Osteocyte (in vitro differentiated cells): ENCODE results near the gene CD302. TPM values are rescaled to one million over a fixed set of nuclear protein-coding genes. Genes with fewer than 3 reads are reported as not detected.
"Not testable (repeated sequence)": the region's sequence is repeated elsewhere in the genome, so short reads cannot be mapped to it uniquely, and the experiment has no call there.

Source experiments
- DNase-seq: peaks from one replicate; pipeline ENCODE4 v3.0.0; 2021; ENCODE audit warnings: mixed read lengths; ENCODE audit not compliant: unreplicated experiment; ENCODE audit errors: extremely low spot score
- H3K27ac Mint-ChIP-seq: one replicate; pipeline ENCODE4 v1.8.0; 2021; ENCODE audit warnings: mild to moderate bottlenecking, mixed read lengths; ENCODE audit not compliant: unreplicated experiment
- H3K27me3 Mint-ChIP-seq: one replicate; pipeline ENCODE4 v1.8.0; 2021; ENCODE audit warnings: mixed read lengths; ENCODE audit not compliant: unreplicated experiment
- H3K36me3 Mint-ChIP-seq: one replicate; pipeline ENCODE4 v1.8.0; 2021; ENCODE audit warnings: mixed read lengths; ENCODE audit not compliant: unreplicated experiment
- H3K4me1 Mint-ChIP-seq: one replicate; pipeline ENCODE4 v1.8.0; 2021; ENCODE audit warnings: mixed read lengths; ENCODE audit not compliant: unreplicated experiment
- H3K4me3 Mint-ChIP-seq: one replicate; pipeline ENCODE4 v1.8.0; 2021; ENCODE audit warnings: mild to moderate bottlenecking, moderate library complexity, mixed read lengths; ENCODE audit not compliant: unreplicated experiment
- H3K9me3 Mint-ChIP-seq: one replicate; pipeline ENCODE4 v1.8.0; 2021; ENCODE audit warnings: mixed read lengths; ENCODE audit not compliant: unreplicated experiment
- total RNA-seq: library from RNA; stranded (reverse); gene quantifications from 2 replicates; pipeline ENCODE4 v1.2.1, GENCODE V29; 2021
- TF ChIP-seq, protein P1 (sequence below): fragments of 200-600 bp; sonication (generic); IDR thresholded peaks from 2 replicates; pipeline ENCODE4 v1.5.0; 2021; ENCODE audit warnings: antibody characterized with exemption, mild to moderate bottlenecking, moderate library complexity

CD302 gene
- total RNA-seq, 1 donor from 2014 or later = 19.3 TPM

DNA sequence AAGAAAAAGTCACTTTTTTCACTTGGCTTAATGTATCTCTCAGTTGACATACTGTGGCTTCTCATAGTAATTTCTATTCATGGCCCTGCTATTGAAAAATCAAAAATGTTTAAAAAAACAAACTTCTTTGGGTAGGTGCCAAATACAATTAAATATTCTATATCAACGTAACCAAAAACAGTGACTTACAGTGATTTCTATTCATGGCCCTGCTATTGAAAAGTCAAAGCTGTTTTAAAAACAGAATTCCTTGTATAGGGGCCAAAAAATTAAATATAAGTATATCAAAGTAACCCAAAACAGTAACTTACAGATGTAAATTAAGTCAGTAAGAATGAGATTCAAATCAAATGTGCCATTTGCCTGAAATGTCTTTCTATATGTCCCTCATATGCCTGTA is 31.4 kb upstream of the CD302 start:
- H3K36me3 Mint-ChIP-seq = no peaks in the 10 kb centered on the region
- no peaks in the 10 kb centered on the region for H3K27me3 Mint-ChIP-seq
- H3K27ac Mint-ChIP-seq = no peak overlapping the region
- TF ChIP-seq, protein P1, sequence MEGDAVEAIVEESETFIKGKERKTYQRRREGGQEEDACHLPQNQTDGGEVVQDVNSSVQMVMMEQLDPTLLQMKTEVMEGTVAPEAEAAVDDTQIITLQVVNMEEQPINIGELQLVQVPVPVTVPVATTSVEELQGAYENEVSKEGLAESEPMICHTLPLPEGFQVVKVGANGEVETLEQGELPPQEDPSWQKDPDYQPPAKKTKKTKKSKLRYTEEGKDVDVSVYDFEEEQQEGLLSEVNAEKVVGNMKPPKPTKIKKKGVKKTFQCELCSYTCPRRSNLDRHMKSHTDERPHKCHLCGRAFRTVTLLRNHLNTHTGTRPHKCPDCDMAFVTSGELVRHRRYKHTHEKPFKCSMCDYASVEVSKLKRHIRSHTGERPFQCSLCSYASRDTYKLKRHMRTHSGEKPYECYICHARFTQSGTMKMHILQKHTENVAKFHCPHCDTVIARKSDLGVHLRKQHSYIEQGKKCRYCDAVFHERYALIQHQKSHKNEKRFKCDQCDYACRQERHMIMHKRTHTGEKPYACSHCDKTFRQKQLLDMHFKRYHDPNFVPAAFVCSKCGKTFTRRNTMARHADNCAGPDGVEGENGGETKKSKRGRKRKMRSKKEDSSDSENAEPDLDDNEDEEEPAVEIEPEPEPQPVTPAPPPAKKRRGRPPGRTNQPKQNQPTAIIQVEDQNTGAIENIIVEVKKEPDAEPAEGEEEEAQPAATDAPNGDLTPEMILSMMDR = no peak
- H3K9me3 Mint-ChIP-seq = peaks cover 6% of the 10 kb centered on the region
- no peak overlapping the region for H3K4me3 Mint-ChIP-seq
- peaks cover 10% of the 10 kb centered on the region for H3K4me1 Mint-ChIP-seq
- DNase-seq = no peak

DNA sequence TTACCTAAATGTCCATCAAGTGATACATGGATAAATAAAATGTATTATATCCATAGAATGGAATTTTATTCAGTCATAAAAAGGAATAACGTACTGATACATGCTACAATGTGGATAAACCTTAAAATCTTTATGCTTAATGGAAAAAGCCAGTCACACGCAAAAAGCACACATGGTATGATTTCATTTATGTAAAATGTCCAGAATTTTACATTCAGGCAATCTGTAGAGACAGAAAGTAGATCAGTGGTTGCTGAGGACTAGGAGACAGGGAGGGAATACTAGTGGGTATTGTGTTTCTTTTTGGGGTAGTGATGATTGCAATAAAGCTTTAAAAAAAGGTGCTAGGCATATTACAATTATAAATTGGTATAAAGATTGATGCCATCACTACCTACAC is 30.7 kb upstream of the CD302 start:
- H3K27me3 Mint-ChIP-seq = no peaks in the 10 kb centered on the region
- H3K4me3 Mint-ChIP-seq = no peak overlapping the region
- DNase-seq = no peak
- H3K9me3 Mint-ChIP-seq = peaks cover 6% of the 10 kb centered on the region
- peaks cover 3% of the 10 kb centered on the region for H3K4me1 Mint-ChIP-seq
- TF ChIP-seq, protein P1 = no peak
- H3K27ac Mint-ChIP-seq = no peak overlapping the region
- H3K36me3 Mint-ChIP-seq = no peaks in the 10 kb centered on the region

DNA sequence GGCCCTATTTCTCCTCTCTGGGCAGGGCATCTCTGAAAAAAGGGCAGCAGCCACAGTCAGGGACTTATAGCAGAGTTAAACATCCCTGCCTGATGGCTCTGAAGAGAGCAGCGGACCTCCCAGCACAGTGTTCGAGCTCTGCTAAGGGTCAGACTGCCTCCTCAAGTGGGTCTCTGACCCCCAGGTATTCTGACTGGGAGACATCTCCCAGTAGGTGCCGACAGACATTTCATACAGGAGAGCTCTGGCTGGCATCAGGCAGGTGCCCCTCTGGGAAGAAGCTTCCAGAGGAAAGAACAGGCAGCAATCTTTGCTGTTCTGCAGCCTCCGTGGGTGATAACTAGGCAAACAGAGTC is 24.4 kb upstream of the CD302 start:
- H3K27me3 Mint-ChIP-seq, H3K4me3 Mint-ChIP-seq, DNase-seq, H3K4me1 Mint-ChIP-seq, H3K9me3 Mint-ChIP-seq, H3K36me3 Mint-ChIP-seq, H3K27ac Mint-ChIP-seq: not testable (repeated sequence)

DNA sequence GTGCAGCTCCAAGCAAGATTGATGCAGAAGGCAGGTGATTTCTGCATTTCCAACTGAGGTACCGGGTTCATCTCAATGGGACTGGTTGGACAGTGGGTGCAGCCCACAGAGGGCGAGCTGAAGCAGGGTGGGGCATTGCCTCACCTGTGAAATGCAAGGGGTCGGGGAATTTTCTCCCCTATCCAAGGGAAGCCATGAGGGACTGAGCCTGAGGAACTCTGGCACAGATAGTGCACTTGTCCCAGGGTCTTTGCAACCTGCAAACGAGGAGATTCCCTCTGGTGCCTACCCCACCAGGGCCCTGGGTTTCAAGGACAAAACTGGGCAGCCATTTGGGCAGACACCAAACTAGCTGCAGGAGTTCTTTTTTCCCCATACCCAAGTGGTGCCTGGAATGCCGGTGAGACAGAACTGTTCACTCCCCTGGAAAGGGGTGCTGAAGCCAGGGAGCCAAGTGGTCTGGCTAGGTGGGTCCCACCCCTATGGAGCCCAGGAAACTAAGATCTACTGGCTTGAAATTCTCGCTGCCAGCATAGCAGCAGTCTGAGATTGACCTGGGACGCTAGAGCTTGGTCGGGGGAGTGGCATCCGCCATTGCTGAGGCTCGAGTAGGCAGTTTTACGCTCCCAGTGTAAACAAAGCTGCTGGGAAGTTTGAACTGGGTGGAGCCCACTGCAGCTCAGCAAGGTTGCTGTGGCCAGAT is 23.9 kb upstream of the CD302 start:
- not testable (repeated sequence) for H3K27me3 Mint-ChIP-seq, H3K9me3 Mint-ChIP-seq, DNase-seq, H3K27ac Mint-ChIP-seq, H3K4me1 Mint-ChIP-seq, H3K4me3 Mint-ChIP-seq, H3K36me3 Mint-ChIP-seq

DNA sequence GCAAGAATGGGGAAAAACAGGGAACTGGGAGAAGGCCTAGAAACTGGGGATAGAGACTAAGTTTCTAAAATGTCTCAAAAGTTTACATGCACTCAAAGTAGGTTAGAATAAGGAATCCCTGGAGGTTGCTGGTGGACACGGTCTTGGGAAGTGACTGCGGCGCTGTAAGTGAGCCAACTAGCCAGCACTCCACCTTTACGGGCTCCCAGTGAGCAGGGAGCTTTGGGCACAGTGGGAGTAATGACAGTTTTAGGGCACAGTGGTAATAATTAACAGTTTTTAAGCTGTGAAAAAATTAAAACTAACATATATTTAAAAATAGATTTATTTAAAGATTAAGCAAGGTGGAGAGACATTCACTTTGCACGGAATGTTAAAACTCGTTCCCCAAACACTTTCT is 20.9 kb upstream of the CD302 start:
- Mint-ChIP-seq H3K36me3 (no peaks in the 10 kb centered on the region), H3K9me3 (no peaks in the 10 kb centered on the region), H3K27ac (no peak overlapping the region), H3K4me1 (no peaks in the 10 kb centered on the region), H3K27me3 (peaks cover 6% of the 10 kb centered on the region), H3K4me3 (no peak overlapping the region)
- DNase-seq = no peak
- TF ChIP-seq, protein P1 = no peak

DNA sequence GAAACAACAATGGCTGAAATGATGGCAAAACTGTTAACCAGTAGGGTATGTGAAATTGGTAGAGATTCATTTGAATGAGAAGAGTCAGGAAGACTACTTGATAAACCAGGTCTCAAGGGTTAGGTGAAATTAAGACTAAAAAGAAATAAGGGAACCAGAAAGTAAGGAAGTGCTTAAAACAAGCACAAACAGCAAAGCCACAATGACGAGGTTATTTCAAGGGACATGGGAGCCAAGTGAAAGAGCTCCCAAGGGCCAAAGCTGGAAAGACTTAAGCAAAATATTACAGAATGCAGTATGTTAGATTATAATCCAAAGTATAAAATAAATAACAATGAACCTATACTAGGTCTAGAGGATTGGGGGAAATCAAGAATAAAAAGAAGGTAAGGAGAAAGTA is 19.3 kb upstream of the CD302 start:
- no peaks in the 10 kb centered on the region for H3K9me3 Mint-ChIP-seq
- no peaks in the 10 kb centered on the region for H3K36me3 Mint-ChIP-seq
- no peak overlapping the region for H3K27ac Mint-ChIP-seq
- no peaks in the 10 kb centered on the region for H3K4me1 Mint-ChIP-seq
- DNase-seq = no peak
- TF ChIP-seq, protein P1 = no peak
- no peaks in the 10 kb centered on the region for H3K27me3 Mint-ChIP-seq
- no peak overlapping the region for H3K4me3 Mint-ChIP-seq
